Kidney tubule cell (primary cell): ENCODE measurements around the gene ZNF165.
"Not testable (repeated sequence)": the region's sequence is repeated elsewhere in the genome, so short reads cannot be mapped to it uniquely, and the experiment has no call there.

Experiments
- DNase-seq: peaks from one replicate; pipeline ENCODE4 v3.0.0-alpha.2; 2018; ENCODE audit warnings: low spot score

Gene ZNF165

DNA sequence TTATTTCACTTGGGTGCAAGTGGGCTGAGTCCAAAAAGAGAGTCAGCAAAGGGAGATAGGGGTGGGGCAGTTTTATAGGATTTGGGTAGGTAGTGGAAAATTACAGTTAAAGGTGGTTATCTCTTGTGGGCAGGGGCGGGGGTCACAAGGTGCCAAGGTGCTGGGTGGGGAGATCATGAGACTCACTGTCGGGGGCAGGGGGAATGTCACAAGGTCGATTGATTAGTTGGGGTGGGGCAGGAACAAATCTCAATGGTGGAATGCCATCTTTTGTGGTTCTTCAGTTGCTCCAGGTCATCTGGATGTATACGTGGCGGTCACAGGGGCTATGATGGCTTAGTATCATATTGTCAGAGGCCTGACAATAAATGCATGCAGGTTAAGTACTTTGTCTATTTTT, 41.9 kb downstream of the ZNF165 start:
- not testable (repeated sequence) for DNase-seq

DNA sequence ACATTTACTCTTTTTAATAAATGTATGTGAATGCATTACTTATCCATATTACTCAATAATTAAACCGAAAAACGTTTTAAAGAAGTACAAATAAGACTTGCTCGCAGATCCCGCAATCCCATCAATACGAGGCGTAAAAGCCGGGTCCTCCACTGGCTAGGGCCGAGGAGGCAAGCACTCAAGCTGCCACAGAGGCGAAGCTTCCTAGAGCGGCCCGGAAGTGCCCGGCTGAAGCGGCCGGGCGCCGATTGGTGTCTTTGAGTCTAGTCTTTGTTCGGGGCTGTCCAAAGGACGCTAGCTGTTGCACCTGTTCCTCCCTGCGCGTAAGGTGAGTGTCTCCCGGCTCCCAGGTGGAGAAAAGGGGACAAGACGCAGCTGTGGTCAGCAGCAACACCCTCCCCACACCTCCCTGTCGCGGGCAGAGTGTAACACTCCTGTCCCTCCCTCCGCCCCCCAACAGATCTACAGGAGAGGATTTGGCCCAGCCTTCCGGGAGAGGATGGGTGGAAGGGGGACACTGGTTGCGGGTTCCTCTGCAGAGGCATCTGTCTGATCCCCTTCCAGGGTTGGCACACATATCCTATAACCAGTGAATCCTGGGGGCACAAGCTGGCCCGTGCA, 44.1 kb downstream of the ZNF165 start, which contains the start of gene ZSCAN16:
Gene ZSCAN16, plus strand, starts transcription at position 260 of the 621 bp plus-strand sequence. CDS start 835 bp downstream, outside the sequence.
- peak; percentile 88 for DNase-seq

DNA sequence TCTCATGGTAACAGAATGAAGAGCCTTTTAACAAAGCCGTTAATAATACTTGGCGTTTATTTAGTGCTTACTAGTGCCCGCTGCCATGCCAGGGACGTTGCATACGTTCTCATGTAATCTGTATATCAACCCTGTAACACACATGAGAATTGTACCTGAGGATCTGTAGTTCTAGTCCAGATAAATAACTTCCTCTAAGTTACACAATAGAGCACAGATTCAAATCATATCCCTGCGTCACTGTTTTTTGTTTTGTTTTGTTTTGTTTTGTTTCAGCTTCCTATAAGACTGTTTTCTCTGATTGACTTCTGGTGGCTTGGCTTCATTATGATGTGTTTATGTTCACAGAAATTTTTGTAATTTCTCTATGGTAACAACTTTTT, 44.6 kb downstream of the ZNF165 start:
- DNase-seq, result no peak

DNA sequence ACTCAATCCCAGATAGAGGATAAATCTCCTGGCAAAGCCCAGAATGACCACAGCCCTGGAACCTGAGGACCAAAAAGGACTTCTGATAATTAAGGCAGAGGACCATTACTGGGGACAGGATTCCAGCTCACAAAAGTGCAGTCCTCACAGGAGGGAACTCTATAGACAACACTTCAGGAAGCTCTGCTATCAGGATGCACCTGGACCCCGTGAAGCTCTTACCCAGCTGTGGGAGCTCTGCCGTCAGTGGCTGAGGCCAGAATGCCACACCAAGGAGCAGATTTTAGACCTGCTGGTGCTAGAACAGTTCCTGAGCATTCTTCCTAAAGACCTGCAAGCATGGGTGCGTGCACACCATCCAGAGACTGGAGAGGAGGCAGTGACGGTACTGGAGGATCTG, 45.0 kb downstream of the ZNF165 start:
- no peak for DNase-seq

DNA sequence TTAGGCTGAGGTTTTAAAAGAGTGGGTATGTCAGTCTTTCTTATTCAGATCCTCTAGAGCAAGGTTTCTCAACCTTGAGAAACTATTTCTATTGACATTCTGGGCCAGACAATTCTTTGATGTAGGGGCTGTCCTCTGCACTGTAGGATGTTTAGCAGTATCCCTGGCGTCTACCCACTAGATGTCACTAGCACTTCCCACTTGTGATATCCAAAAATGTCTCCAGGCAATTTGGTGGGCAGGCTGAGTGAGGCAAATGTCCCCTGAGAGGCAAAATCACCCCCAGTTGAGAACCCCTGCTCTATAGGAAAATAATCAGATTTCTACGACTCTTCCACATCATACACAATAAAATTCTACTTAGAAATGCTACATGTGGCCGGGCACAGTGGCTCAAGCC, 53.6 kb downstream of the ZNF165 start:
- peak; percentile 52 for DNase-seq

GRCh38 chr6:28134716-28135115, 54.3 kb downstream of the ZNF165 start:
- no peak for DNase-seq

- no peak for DNase-seq
Measured at GRCh38 chr6:28135393-28135792, 55.0 kb downstream of the ZNF165 start.

- peak; percentile 92 for DNase-seq
Measured at GRCh38 chr6:28136585-28137504, 56.5 kb downstream of the ZNF165 start.

- peak; percentile 77 for DNase-seq
Measured at GRCh38 chr6:28137505-28137981, 57.2 kb downstream of the ZNF165 start.
